ENCODE measurements around the gene PTPRD. TPM values are rescaled to one million over a fixed set of nuclear protein-coding genes. Genes with fewer than 3 reads are reported as not detected.

The PTPRD gene
- total RNA-seq, 4 donors from 2014 or later = 0.72 to 8.0 (median 3.0) TPM

- intact Hi-C loops (cut with DNase I; ENCODE audit: low total_unique reads) = no loop called here
- H3K4me3 ChIP-seq (ENCODE audit: low read depth, poor library complexity, severe bottlenecking) = no peak overlapping the region
- WGBS, 2 donors = 88 to 94% methylated on average over 8 of the region's 8 CpGs
- DNase-seq (ENCODE audit: low spot score in 2 of 2) = no peak
- TF ChIP-seq CTCF (IDR thresholded peaks at IDR 0.05) = no peak
- no peak for TF ChIP-seq POLR2A (IDR thresholded peaks at IDR 0.05)
Measured at GRCh38 chr9:8760000-8760767, 1852.6 kb downstream of the PTPRD start.

GRCh38 chr9:8757881-8758280 is 1854.9 kb downstream of the PTPRD start:
- no peak for DNase-seq (ENCODE audit: low spot score in 2 of 2)
- WGBS, 2 donors = 59 to 70% methylated on average over 2 of the region's 2 CpGs
- intact Hi-C loops (cut with DNase I; ENCODE audit: low total_unique reads) = no loop called here

GRCh38 chr9:8754751-8755150 is 1858.1 kb downstream of the PTPRD start:
- TF ChIP-seq POLR2A (IDR thresholded peaks at IDR 0.05) = no peak
- no peak for TF ChIP-seq CTCF (IDR thresholded peaks at IDR 0.05)
- WGBS, 2 donors = 89 to 92% methylated on average over 1 of the region's 1 CpG
- intact Hi-C loops (cut with DNase I; ENCODE audit: low total_unique reads) = no loop called here
- no peak overlapping the region for H3K4me3 ChIP-seq (ENCODE audit: low read depth, poor library complexity, severe bottlenecking)
- DNase-seq (ENCODE audit: low spot score in 2 of 2) = no peak

More at GRCh38 chr9:8757881-8758280, 1854.9 kb downstream of the PTPRD start:
- TF ChIP-seq CTCF (IDR thresholded peaks at IDR 0.05) (no peak), POLR2A (IDR thresholded peaks at IDR 0.05) (no peak)
- H3K4me3 ChIP-seq (ENCODE audit: low read depth, poor library complexity, severe bottlenecking) = no peak overlapping the region

GRCh38 chr9:8751406-8751930 is 1861.3 kb downstream of the PTPRD start:
- WGBS, 2 donors = 78 to 86% methylated on average over 1 of the region's 1 CpG
- intact Hi-C loops (cut with DNase I; ENCODE audit: low total_unique reads) = no loop called here
- no peak overlapping the region for H3K4me3 ChIP-seq (ENCODE audit: low read depth, poor library complexity, severe bottlenecking)
- no peak for DNase-seq (ENCODE audit: low spot score in 2 of 2)
- TF ChIP-seq POLR2A (IDR thresholded peaks at IDR 0.05) = no peak
- no peak for TF ChIP-seq CTCF (IDR thresholded peaks at IDR 0.05)

- no peak for TF ChIP-seq CTCF (IDR thresholded peaks at IDR 0.05)
- no peak for TF ChIP-seq POLR2A (IDR thresholded peaks at IDR 0.05)
- no peak overlapping the region for H3K4me3 ChIP-seq (ENCODE audit: low read depth, poor library complexity, severe bottlenecking)
- no peak for DNase-seq (ENCODE audit: low spot score in 2 of 2)
- intact Hi-C loops (cut with DNase I; ENCODE audit: low total_unique reads) = no loop called here
- WGBS, 2 donors = 35 to 44% methylated on average over 2 of the region's 2 CpGs
Measured at GRCh38 chr9:8750639-8751051, 1862.2 kb downstream of the PTPRD start.
